HG03135 (cell line): Measurements from ENCODE around the gene KIF16B.
"Not testable (repeated sequence)": the region's sequence is repeated elsewhere in the genome, so short reads cannot be mapped to it uniquely, and the experiment has no call there.

Experiments
- ATAC-seq: cut with Tn5 transposase; IDR thresholded peaks from one replicate; pipeline ENCODE4 v1.9.1; 2021; ENCODE audit warnings: mild to moderate bottlenecking, moderate library complexity; ENCODE audit not compliant: unreplicated experiment

Gene KIF16B

DNA sequence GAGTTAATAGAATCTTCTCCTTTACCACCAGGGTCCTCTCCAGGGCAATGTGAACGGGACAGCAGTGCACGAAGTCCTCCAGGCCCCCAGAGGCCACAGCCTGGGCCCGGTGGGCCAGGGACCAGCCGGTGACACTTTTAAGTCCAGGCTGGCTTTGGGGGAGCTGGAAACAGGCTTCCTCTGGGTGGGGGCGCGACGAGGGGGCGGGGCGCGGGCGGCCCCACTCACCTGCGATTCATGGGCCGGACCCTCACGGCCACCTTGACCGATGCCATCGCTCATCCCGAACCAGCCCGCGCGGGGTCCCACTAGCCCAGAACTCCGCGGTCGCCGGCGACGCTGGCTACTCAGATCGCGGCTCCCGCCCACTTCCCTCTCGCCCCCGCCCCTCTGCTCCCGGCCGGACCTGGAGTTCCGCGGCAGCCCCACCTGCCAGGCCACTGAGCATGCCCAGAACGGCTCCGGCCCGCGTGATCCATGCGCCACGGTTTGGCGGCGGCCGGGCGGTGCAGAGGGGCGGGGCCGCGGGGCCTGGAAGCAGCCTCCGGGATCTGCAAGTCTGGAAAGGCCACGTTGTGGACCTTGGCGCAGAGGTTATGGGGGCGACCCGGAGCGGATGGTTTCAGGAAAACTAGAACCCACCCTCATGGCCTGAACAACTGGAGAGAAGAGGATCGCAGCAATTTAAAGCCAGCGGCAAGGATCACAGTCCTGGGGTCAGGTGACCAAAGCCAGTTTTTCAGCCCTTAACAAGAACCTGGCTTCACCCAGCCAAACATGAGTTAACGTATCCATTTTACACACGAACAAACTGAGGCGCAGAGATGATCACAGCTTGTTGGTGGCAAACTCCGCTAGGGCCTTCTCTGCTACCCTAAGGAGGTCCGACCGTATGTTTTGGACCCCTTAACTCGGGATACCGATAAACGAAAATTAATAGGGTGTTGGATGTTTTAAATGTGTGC is at the start of gene KIF16B:
Gene KIF16B (minus strand): TSS at position 448 of the 965 bp plus-strand sequence. CDS start 173 bp downstream, at position 275.
- peak; percentile 81 for ATAC-seq

- ATAC-seq: no peak
Observed at GRCh38 chr20:16622501-16622900, 49.3 kb upstream of the KIF16B start.

GRCh38 chr20:16621435-16622141 is 48.3 kb upstream of the KIF16B start:
- no peak for ATAC-seq

GRCh38 chr20:16620961-16621360 is 47.7 kb upstream of the KIF16B start:
- ATAC-seq: no peak

DNA sequence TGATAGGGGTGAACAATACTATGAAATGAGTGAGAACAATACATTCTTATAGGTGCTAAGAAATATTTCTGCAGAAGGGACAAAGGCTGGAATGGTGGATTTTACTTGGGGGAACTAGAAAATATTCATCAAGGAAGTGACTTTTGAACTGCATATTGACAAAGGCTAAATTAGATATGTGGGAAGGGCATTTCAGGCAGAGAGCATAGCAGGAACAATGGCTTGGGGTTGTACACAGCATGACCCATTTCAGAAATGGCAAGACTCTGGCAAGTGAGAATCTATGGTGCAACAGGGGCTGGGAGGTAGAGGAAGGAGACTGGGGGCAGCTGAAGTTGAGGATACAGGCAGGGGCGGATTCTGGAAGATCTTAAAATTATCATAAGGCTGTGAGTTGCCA is 46.7 kb upstream of the KIF16B start:
- ATAC-seq: no peak

DNA sequence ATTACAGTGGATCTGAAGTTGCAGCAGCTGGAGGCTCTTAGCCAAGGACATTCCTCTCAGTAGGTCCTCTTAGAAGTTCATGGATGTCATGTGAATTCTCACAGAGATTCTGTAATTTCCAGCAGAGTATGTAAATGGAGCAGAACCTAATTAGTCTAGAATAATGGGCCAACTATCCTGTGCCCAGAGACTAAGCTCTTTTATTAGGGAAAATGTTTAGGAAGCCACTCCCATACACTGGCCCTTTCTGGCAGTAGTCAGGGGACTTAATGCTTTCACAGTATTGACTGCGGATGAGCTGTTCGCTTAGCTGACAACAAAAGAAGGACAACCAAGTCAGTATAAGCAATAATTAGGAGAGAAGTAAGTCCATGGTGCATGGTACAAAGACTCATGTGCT is 43.8 kb upstream of the KIF16B start:
- no peak for ATAC-seq

DNA sequence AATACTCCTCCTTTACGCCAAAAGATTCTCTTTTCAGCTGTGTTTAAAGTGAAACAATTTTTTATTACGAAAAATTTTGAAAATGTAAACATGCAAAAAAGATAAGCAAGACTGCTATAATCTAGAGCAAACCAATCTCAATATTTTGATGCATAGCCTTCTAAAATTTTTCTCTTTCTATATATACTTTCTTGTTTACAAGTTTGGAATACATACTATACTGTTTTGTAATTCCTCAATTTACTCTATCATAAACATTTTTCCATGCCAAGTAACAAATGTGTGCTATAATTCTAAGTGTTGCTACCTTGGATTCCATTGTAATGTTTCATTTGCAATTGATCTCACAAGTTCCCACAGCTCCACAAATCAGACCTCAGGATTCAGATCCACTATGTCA is 43.1 kb upstream of the KIF16B start:
- no peak for ATAC-seq

GRCh38 chr20:16615199-16615598 is 42.0 kb upstream of the KIF16B start:
- no peak for ATAC-seq

- no peak for ATAC-seq
Observed at GRCh38 chr20:16613954-16614353, 40.7 kb upstream of the KIF16B start.

DNA sequence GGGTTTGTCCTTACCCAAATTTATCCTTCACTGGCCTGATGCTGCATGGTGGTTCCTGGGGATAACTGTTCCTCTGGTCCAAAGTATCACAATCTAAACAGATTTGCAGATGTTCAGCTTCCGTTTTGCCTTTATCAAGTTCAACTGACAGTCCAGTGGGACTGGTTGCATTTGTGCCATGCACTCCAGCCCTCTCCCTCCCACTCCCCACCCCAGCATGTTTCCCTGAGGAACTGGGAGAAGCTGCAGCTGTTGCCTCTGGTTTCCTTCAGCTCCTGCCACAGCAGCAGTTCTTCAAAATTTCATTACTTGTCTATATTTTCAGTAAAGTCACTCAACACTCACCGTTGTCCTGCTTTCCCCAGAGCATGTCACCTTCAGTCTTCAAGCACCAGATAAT is 39.5 kb upstream of the KIF16B start:
- ATAC-seq: no peak

GRCh38 chr20:16611817-16612216 is 38.6 kb upstream of the KIF16B start:
- no peak for ATAC-seq

GRCh38 chr20:16609066-16609465 is 35.8 kb upstream of the KIF16B start:
- no peak for ATAC-seq

DNA sequence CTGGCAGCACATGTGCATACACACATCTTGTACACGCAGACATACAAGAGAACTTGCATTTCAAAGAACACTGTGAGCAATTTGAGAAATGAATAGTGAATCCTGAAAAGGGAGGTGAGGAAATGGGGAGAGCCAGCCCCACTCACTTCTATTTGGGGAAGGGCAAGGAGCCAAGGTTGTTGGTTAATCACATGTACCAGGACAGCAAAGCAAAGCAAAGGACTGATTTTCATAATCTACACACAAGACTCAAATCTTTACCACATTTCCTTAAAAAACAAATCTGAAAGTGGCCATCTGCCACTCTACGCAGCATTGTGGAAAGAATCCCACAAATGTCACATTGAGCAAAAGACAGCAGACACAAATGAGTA is 35.0 kb upstream of the KIF16B start:
- no peak for ATAC-seq

DNA sequence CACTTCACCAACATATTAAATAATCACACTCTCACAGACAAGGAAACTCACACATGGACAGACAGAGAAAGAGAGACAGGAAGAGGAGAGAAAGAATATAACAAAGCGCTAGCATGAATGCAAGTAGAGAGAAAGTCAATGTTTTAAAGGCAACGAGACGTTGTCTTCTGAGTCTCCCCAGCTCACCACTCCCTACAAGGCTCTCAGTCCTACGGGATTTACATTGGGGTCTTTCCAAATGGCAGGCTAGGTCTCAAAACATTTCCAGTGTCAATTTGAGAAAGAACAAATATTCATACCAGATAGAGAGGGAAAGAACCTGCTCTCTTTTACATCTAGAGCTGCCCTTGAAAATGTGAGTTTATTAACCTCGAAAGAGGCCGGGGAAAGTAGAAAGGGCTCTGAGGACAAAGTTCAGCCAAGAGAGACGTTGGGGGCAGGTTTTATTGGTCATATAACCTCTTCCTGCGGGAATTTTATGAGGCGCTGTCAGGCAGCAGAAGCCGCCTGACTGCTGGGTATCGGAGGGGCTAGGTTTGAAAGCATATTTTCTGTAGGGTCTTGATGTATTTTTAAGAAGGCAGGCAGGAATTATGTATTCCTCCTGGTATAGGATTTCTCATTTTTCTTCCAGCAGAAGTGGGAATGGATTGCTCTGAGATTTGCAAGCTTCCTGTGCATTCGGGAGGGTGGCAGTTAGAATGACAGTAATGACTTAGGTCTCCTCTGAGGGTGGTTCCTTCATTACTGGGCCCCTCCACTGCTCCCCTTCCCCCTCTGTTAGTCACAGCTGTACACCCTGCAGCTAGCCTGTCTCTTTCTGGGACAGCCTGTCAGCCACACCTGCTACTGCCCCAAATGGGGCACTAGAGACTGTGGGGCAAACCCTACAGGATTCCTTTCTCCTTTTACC is 34.4 kb upstream of the KIF16B start:
- ATAC-seq: no peak

- no peak for ATAC-seq
Observed at GRCh38 chr20:16606468-16607070, 33.3 kb upstream of the KIF16B start.

GRCh38 chr20:16601047-16601446 is 27.8 kb upstream of the KIF16B start:
- ATAC-seq: no peak

DNA sequence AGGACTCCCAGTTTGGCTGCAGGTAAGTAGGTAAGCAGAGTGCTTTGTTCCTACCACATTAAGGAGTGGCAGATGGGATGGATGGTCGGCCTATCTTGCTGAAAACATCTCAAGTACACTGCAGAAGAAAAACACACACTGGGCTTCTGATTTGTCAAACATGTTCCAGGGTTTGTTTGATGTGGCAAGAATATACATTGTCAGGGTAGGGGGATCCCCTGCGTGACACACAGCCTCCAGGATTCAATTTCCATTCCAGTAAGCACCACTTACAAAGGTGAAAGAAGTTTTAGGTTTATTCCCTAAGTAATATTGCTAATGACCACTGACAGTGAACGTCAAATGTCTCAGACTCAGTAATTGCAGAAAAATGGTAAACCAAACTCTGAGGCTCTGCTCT is 26.0 kb upstream of the KIF16B start:
- no peak for ATAC-seq

DNA sequence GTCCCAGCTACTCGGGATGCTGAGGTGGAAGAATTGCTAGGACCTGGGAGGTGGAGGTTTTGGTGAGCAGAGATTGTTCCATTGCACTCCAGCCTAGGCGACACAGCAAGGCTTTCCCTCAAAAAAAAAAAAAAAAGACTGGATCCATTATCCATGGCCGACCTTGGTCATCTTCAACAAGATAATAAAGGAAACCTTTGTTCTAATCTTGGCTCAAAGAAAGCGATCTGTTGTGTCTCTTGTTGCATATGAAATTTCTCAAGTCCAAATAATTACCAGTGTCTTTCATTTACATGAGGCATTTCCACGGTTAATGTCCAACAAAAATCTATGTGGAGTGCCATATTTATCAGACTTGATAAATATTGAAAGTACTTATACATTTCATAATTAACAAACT is 23.7 kb upstream of the KIF16B start:
- ATAC-seq: no peak

- ATAC-seq: not testable (repeated sequence)
Observed at GRCh38 chr20:16596404-16596803, 23.2 kb upstream of the KIF16B start.

DNA sequence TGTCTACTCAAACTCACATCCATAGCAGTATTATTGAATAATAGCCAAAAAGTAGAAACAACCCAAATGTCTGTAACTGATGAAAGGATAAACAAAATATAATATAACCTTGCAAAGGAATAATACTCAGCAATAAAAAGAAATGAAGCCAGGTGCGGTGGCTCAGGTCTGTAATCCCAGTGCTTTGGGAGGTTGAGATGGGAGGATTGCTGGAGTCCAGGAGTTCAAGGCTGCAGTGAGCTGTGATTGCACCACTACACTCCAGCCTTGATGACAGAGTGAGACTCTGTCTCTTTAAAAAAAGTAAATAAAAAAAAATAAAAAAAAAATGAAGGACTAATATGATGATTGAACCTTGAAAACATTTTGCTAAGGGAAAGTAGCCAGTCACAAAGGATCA is 22.1 kb upstream of the KIF16B start:
- ATAC-seq: no peak
